Measurements from ENCODE around the gene TPM2.

DNA sequence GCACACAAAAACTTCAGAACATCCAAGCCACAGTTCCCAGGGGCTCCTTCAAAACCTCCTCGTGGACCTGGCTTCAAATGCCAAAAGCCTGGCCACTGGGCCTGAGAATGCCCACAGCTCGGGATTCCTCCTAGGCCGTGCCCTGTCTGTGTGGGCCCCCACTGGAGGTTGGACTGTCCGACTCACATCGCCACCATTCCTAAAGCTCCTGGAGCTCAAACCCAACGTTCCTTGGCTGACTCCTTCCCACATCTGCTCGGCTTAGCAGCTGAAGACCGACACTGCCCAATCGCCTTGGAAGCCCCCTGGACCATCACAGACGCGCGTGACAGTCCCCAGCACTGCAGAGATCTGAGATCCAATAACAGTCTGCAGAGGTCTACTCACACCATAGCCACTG lies 46.7 kb downstream of the TPM2 start:
- no peak for TF ChIP-seq MEF2B (IDR thresholded peaks at IDR 0.05; ENCODE audit: partially characterized antibody, poor library complexity, severe bottlenecking)
- no peak for TF ChIP-seq FOS (IDR thresholded peaks at IDR 0.05; ENCODE audit: borderline replicate concordance, extremely low read depth, insufficient read length)
- TF ChIP-seq, protein P1, sequence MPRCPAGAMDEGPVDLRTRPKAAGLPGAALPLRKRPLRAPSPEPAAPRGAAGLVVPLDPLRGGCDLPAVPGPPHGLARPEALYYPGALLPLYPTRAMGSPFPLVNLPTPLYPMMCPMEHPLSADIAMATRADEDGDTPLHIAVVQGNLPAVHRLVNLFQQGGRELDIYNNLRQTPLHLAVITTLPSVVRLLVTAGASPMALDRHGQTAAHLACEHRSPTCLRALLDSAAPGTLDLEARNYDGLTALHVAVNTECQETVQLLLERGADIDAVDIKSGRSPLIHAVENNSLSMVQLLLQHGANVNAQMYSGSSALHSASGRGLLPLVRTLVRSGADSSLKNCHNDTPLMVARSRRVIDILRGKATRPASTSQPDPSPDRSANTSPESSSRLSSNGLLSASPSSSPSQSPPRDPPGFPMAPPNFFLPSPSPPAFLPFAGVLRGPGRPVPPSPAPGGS (IDR thresholded peaks at IDR 0.05; ENCODE audit: borderline replicate concordance, insufficient read depth, low read depth, low read length, poor library complexity, severe bottlenecking): no peak
- no peak for TF ChIP-seq BRCA1 (IDR thresholded peaks at IDR 0.05; ENCODE audit: low read depth, low read length)
- no peak for TF ChIP-seq ZBED1 (IDR thresholded peaks at IDR 0.05; ENCODE audit: borderline replicate concordance)
- no peak for TF ChIP-seq SMC3 (IDR thresholded peaks at IDR 0.05; ENCODE audit: borderline replicate concordance, low read length)
- TF ChIP-seq, protein P2, sequence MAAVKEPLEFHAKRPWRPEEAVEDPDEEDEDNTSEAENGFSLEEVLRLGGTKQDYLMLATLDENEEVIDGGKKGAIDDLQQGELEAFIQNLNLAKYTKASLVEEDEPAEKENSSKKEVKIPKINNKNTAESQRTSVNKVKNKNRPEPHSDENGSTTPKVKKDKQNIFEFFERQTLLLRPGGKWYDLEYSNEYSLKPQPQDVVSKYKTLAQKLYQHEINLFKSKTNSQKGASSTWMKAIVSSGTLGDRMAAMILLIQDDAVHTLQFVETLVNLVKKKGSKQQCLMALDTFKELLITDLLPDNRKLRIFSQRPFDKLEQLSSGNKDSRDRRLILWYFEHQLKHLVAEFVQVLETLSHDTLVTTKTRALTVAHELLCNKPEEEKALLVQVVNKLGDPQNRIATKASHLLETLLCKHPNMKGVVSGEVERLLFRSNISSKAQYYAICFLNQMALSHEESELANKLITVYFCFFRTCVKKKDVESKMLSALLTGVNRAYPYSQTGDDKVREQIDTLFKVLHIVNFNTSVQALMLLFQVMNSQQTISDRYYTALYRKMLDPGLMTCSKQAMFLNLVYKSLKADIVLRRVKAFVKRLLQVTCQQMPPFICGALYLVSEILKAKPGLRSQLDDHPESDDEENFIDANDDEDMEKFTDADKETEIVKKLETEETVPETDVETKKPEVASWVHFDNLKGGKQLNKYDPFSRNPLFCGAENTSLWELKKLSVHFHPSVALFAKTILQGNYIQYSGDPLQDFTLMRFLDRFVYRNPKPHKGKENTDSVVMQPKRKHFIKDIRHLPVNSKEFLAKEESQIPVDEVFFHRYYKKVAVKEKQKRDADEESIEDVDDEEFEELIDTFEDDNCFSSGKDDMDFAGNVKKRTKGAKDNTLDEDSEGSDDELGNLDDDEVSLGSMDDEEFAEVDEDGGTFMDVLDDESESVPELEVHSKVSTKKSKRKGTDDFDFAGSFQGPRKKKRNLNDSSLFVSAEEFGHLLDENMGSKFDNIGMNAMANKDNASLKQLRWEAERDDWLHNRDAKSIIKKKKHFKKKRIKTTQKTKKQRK (IDR thresholded peaks at IDR 0.05; ENCODE audit: low read depth, low read length): no peak
- TF ChIP-seq, protein P3, sequence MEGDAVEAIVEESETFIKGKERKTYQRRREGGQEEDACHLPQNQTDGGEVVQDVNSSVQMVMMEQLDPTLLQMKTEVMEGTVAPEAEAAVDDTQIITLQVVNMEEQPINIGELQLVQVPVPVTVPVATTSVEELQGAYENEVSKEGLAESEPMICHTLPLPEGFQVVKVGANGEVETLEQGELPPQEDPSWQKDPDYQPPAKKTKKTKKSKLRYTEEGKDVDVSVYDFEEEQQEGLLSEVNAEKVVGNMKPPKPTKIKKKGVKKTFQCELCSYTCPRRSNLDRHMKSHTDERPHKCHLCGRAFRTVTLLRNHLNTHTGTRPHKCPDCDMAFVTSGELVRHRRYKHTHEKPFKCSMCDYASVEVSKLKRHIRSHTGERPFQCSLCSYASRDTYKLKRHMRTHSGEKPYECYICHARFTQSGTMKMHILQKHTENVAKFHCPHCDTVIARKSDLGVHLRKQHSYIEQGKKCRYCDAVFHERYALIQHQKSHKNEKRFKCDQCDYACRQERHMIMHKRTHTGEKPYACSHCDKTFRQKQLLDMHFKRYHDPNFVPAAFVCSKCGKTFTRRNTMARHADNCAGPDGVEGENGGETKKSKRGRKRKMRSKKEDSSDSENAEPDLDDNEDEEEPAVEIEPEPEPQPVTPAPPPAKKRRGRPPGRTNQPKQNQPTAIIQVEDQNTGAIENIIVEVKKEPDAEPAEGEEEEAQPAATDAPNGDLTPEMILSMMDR (IDR thresholded peaks at IDR 0.05 in 2 of 3, conservative IDR thresholded peaks at IDR 0.05 in 1 of 3; ENCODE audit: control insufficient read depth in 2 of 3, extremely low read depth in 1 of 3, insufficient read depth in 1 of 3, low read depth in 3 of 3, low read length in 3 of 3): no peak
- TF ChIP-seq, protein P4, sequence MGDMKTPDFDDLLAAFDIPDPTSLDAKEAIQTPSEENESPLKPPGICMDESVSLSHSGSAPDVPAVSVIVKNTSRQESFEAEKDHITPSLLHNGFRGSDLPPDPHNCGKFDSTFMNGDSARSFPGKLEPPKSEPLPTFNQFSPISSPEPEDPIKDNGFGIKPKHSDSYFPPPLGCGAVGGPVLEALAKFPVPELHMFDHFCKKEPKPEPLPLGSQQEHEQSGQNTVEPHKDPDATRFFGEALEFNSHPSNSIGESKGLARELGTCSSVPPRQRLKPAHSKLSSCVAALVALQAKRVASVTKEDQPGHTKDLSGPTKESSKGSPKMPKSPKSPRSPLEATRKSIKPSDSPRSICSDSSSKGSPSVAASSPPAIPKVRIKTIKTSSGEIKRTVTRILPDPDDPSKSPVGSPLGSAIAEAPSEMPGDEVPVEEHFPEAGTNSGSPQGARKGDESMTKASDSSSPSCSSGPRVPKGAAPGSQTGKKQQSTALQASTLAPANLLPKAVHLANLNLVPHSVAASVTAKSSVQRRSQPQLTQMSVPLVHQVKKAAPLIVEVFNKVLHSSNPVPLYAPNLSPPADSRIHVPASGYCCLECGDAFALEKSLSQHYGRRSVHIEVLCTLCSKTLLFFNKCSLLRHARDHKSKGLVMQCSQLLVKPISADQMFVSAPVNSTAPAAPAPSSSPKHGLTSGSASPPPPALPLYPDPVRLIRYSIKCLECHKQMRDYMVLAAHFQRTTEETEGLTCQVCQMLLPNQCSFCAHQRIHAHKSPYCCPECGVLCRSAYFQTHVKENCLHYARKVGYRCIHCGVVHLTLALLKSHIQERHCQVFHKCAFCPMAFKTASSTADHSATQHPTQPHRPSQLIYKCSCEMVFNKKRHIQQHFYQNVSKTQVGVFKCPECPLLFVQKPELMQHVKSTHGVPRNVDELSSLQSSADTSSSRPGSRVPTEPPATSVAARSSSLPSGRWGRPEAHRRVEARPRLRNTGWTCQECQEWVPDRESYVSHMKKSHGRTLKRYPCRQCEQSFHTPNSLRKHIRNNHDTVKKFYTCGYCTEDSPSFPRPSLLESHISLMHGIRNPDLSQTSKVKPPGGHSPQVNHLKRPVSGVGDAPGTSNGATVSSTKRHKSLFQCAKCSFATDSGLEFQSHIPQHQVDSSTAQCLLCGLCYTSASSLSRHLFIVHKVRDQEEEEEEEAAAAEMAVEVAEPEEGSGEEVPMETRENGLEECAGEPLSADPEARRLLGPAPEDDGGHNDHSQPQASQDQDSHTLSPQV (IDR thresholded peaks at IDR 0.05): no peak
- no peak for TF ChIP-seq SRF (IDR thresholded peaks at IDR 0.05; ENCODE audit: low read depth in 2 of 2, low read length in 2 of 2)
- TF ChIP-seq MXI1 (IDR thresholded peaks at IDR 0.05; ENCODE audit: low read depth, low read length): no peak
- no peak for TF ChIP-seq HDGF (IDR thresholded peaks at IDR 0.05)
